HG03060 (cell line): ENCODE results near the gene PEX10.

Source experiments
- ATAC-seq: cut with Tn5 transposase; IDR thresholded peaks from one replicate; pipeline ENCODE4 v1.9.1; 2021; ENCODE audit warnings: low read depth, moderate number of reproducible peaks; ENCODE audit not compliant: unreplicated experiment

PEX10 gene

GRCh38 chr1:2355373-2356261 lies 56.7 kb downstream of the PEX10 start:
- ATAC-seq = no peak

- ATAC-seq = no peak
Observed at GRCh38 chr1:2354511-2355372, 57.6 kb downstream of the PEX10 start.
